ENCODE measurements around the gene UBN1.

UBN1 gene

GRCh38 chr16:4904108-4904941 lies 57.0 kb downstream of the UBN1 start:
- ChIA-PET POLR2A (ENCODE audit: low non-redundant PET) (no interaction called here), CTCF (no interaction called here)
- TF ChIP-seq, protein P1, sequence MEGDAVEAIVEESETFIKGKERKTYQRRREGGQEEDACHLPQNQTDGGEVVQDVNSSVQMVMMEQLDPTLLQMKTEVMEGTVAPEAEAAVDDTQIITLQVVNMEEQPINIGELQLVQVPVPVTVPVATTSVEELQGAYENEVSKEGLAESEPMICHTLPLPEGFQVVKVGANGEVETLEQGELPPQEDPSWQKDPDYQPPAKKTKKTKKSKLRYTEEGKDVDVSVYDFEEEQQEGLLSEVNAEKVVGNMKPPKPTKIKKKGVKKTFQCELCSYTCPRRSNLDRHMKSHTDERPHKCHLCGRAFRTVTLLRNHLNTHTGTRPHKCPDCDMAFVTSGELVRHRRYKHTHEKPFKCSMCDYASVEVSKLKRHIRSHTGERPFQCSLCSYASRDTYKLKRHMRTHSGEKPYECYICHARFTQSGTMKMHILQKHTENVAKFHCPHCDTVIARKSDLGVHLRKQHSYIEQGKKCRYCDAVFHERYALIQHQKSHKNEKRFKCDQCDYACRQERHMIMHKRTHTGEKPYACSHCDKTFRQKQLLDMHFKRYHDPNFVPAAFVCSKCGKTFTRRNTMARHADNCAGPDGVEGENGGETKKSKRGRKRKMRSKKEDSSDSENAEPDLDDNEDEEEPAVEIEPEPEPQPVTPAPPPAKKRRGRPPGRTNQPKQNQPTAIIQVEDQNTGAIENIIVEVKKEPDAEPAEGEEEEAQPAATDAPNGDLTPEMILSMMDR (conservative IDR thresholded peaks at IDR 0.05; ENCODE audit: low read depth), result no peak
- peak overlapping the region; percentile 40 for H3K27ac ChIP-seq
- no peak for DNase-seq (ENCODE audit: low spot score)

DNA sequence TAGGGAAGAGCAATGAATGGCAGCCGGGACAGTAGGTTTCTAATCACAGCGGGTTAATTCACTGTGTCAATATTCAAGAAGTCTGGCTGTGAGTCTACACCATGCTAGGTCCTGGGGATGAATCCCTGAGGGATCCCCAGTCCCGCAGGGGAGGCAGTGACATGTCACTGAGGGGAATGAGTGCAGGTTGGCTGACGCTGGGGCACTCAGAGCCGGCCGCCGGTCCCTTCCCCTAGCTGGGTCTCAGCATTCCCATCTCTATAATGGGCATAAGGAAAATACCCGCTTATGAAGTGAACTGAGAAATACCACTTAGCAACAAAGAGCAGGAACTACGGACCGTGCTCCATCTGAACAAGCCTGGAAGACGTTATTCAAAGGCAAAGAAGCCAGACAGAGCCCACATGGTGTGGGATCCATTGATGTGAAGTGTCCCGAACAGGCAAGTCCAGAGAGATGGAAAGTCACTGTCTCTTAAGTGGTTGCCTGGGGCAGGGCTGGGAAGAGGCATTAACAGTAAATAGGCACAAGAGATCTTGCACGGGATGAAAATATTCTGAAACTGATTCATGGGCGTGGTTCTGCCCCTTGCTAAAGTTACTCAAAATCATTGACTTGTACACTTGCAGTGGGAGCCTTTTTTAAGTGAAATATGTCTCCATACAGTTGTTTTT lies 57.8 kb downstream of the UBN1 start:
- POLR2A ChIA-PET (ENCODE audit: low non-redundant PET), result no interaction called here
- no peak for DNase-seq (ENCODE audit: low spot score)
- H3K27ac ChIP-seq, result peak overlapping the region; percentile 40
- TF ChIP-seq, protein P1 (conservative IDR thresholded peaks at IDR 0.05; ENCODE audit: low read depth), result no peak
- CTCF ChIA-PET, result no interaction called here

GRCh38 chr16:4908854-4909401 lies 61.6 kb downstream of the UBN1 start:
- H3K27ac ChIP-seq, result peak overlapping the region; percentile 56
- ChIA-PET POLR2A (ENCODE audit: low non-redundant PET) (no interaction called here), CTCF (no interaction called here)
- TF ChIP-seq, protein P1 (conservative IDR thresholded peaks at IDR 0.05; ENCODE audit: low read depth), result no peak
- no peak for DNase-seq (ENCODE audit: low spot score)

DNA sequence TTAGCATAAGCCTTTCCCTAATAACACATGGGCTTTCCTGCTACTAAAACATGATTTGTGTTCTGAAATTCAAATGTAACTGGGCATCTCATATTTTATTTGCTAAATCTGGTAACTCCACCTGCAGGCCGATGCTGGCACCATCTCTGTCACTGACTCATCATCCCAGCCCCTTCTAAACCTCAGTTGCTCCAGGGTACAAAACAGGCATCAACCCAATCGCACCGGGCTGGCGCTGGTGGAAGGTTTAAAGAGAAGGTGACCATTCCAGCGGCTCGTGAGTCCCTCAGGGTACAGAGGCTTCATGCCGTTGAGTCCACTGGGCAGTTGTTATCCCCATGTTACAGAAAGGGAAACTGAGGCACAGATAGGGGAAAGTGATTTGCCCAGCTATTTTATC lies 62.5 kb downstream of the UBN1 start:
- ChIA-PET POLR2A (ENCODE audit: low non-redundant PET) (no interaction called here), CTCF (no interaction called here)
- no peak for DNase-seq (ENCODE audit: low spot score)
- H3K27ac ChIP-seq, result peak overlapping the region; percentile 56
- TF ChIP-seq, protein P1 (conservative IDR thresholded peaks at IDR 0.05; ENCODE audit: low read depth), result no peak

DNA sequence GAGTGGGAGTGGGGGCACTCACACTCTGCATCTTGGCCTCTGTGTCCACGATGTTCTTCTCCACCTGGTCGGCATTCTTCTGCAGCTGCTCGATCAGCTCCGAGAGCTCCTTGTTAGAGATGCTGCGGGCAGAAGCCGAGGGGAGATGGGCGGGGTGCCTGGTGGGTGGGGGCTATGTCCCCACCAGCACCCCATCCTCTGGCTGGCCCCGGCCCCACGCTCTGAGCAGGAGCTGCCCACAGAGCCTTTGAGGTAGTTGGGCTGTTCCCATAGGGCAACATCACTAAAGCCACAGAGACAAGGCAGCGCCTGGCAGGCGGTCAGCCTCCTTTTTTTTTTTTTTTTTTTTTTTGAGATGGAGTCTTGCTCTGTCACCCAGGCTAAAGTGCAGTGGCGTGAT lies 63.5 kb downstream of the UBN1 start:
- CTCF ChIA-PET, result no interaction called here
- peak overlapping the region; percentile 56 for H3K27ac ChIP-seq
- TF ChIP-seq, protein P1 (conservative IDR thresholded peaks at IDR 0.05; ENCODE audit: low read depth), result no peak
- no peak for DNase-seq (ENCODE audit: low spot score)
- POLR2A ChIA-PET (ENCODE audit: low non-redundant PET), result no interaction called here

- ChIA-PET CTCF (interaction anchor here (0.6 kb wide), 1 partner anchor 21 kb away, joined by 3 read pairs; no protein-coding TSS in a partner anchor), POLR2A (ENCODE audit: low non-redundant PET) (no interaction called here)
- TF ChIP-seq, protein P1 (conservative IDR thresholded peaks at IDR 0.05; ENCODE audit: low read depth), result no peak
- peak overlapping the region; percentile 48 for H3K27ac ChIP-seq
- peak; percentile 23 for DNase-seq (ENCODE audit: low spot score)
Measured at GRCh38 chr16:4911970-4912386, 64.7 kb downstream of the UBN1 start.
